Retina (tissue), 1 donor: ENCODE data around the gene ATXN1.
"Not testable (repeated sequence)": the region's sequence is repeated elsewhere in the genome, so short reads cannot be mapped to it uniquely, and the experiment has no call there.

Experiments
- DNase-seq: peaks from one replicate; pipeline ENCODE4 v3.0.0-alpha.2; 2016

The ATXN1 gene

DNA sequence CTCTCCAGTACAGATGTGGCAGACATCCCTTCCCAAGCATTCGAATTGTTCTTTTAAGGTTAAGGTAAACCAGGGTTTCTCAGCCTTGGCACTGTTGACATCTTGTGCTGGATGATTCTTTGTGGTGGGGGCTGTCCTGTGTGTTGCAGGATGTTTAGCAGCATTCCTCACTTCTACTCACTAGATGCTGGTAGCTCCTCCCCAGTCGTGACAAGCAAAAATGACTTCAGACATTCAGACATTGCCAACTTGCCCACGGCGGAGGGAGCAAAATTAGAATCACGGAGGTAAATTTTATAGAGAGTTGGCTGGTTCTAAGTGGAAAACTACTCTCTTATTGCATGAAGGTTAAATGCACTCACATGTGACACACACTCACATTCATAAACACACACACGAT lies 334.1 kb downstream of the ATXN1 start:
- no peak for DNase-seq

- DNase-seq, result no peak
Measured at GRCh38 chr6:16425881-16426615, 335.2 kb downstream of the ATXN1 start.

GRCh38 chr6:16421462-16421960 lies 339.7 kb downstream of the ATXN1 start:
- DNase-seq, result no peak

DNA sequence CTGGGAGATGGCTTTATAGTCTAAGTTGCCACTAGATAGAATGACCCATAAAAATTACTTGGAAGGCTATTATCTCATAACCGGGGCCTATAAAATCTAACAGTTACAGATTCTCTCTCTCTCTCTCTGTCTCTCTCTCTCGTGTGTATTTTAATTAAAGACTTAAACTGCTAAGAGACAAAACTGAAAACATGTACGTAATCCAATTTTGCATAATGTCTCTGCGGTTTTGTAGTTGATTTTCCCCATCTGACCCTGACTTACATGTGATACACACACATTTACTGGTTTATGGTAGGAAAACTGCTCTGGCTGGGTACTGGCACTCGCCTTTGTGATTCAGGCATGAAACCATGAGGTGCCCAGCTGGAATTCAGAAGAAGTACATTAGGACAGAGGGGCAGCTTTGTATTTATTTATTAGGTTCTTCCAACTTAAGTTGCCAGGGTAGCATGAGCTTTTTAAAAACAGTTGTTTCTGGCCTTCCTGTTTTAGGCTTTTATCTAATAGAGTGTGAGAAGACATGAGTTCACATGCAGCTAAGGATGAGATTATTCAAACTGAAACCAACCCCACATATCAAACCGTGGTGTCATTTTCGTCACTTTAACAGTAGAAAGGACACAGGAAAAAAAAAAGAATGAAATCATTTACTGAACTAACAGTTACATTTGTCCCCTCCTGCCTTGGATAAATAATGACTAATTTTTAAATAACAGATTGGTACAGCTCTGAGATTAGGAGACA lies 340.4 kb downstream of the ATXN1 start:
- no peak for DNase-seq

GRCh38 chr6:16420337-16420714 lies 340.9 kb downstream of the ATXN1 start:
- DNase-seq, result no peak

- DNase-seq, result no peak
Measured at GRCh38 chr6:16419636-16420336, 341.5 kb downstream of the ATXN1 start.

DNA sequence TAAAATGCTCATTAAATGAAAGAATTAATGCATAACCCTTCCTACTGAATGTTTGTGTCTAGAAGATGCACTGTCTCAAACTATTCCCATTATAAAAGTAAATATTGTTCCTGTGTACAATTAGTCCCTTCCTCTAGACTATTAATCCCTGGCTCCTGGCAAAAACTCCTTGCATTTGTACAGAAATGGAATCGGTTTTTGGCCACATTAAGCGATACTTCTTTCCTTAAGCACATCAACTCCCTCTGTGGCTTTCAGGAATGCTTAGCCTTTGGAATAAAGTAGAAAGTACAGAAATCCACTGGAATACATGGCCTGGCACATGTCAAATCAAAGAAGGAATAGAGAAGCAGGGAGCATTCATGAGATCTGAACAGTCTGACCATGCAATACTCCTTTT lies 343.1 kb downstream of the ATXN1 start:
- no peak for DNase-seq

DNA sequence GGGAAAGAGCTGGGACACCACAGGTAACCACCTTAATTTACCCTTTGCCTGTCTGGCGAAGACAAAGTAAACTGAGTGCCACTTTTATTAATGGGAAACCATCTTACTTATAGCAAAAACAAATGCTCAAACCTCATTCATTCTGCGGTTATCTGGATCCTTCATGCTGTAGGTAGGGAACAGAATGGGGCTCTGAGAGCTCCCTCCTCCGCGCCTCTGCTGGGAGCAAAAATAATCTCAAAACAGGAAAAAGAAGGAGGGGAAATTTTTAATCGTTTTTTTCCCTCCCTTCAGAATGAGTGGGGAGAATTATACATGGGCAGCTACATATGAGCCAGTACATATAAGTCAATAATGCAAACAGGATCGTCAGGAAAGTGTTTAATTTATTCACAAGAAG lies 345.6 kb downstream of the ATXN1 start:
- no peak for DNase-seq

GRCh38 chr6:16414205-16414604 lies 347.1 kb downstream of the ATXN1 start:
- DNase-seq, result no peak

DNA sequence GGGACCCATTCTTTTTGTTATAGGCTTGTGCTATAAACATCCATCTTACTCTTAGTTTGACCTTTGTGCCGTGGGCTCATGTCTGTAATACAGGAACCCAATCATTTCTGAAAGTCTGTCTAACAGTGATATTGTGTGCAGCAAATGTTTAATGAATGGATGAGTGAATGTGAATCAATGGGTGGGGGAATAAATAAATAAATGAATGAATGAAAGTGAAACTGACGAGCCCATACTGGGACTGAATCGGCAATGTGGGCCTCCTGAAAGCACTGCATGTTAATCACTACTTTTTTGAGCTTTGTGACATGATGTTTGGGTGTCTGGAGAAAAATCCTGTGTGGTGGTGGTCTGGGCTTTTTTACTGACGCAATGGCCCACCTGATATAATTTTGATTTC lies 347.9 kb downstream of the ATXN1 start:
- DNase-seq, result no peak

DNA sequence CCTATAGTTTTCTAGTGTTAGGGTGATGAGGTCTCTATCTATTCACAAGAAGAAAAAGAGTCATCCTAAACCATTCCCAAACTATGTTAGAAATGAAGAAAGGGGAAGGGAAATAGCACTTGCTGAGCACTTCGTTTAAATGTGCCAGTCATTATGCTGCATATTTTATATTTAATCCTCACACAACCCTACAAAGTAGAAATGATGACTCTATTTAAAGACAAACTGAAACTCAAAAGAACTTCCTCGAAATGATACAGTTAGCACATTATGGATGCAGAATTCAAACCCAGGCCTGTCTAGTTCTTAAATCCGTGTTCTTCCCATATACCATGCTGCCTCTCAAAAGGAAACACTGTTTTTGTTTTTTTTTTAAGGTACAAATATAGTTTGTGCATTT lies 348.3 kb downstream of the ATXN1 start:
- no peak for DNase-seq

DNA sequence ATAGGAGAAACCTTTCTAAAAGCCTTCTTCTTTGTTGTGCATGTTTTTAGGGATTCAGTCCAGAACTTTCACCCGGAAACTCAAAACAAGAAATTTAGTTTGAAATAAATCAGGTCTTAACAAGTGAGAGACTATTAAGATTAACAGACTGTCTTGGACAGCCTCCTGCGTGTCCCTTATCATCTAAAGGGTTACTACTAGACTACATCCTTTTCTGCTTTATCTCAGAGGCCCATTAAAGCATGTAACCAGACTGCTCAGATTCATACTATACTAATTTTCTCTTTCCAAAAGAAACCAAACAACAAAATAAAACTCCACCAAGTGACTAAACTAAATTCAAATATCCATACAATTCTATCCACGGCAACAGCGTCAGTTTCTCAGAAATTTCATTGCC lies 349.1 kb downstream of the ATXN1 start:
- no peak for DNase-seq

GRCh38 chr6:16409531-16410441 lies 351.5 kb downstream of the ATXN1 start:
- peak; percentile 64 for DNase-seq

GRCh38 chr6:16408766-16409165 lies 352.5 kb downstream of the ATXN1 start:
- no peak for DNase-seq

- DNase-seq, result no peak
Measured at GRCh38 chr6:16406966-16407365, 354.3 kb downstream of the ATXN1 start.

GRCh38 chr6:16406538-16406937 lies 354.7 kb downstream of the ATXN1 start:
- not testable (repeated sequence) for DNase-seq

GRCh38 chr6:16405375-16405774 lies 355.9 kb downstream of the ATXN1 start:
- DNase-seq, result no peak

DNA sequence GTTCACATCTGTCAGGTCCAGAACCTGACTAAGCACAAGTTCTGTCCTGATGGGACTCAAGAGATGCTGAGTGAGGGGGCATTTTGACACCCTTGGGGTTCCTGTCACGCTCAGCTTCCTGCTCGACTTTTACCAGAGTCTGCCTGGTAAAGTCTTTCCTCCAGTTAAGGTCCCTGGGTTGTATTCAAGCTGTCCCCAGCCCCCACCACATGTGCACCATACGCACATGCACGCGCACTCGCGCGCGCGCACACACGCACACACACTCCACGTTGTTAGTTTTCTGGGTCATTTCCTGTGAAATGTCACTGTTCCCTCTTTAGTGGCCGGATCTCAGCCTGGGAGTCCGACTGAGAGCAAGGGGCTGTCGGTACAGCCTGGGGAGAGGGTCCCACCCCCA lies 356.8 kb downstream of the ATXN1 start:
- no peak for DNase-seq

- no peak for DNase-seq
Measured at GRCh38 chr6:16403831-16404230, 357.4 kb downstream of the ATXN1 start.

GRCh38 chr6:16402581-16402900 lies 358.7 kb downstream of the ATXN1 start:
- no peak for DNase-seq

GRCh38 chr6:16400248-16400760 lies 361.0 kb downstream of the ATXN1 start:
- DNase-seq, result no peak

DNA sequence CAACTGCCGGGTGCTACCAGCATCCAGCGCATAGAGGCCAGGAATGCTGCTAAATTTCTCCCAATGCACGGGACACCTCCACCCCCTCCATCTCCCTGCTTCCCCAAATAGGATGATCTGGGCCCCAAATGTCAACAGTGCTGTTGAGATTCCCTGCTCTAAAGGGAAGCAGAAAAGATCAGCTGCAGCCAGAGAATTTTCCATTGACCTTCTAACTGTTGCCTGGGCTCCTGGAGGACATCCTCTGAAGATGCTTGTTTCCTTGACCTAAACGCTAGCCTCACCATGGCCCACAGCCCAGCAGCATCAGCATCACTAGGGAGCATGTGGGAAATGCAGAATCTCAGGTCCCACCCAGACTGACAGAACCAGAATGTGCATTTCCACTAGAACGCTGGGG lies 361.6 kb downstream of the ATXN1 start:
- DNase-seq, result no peak

- DNase-seq, result no peak
Measured at GRCh38 chr6:16399158-16399557, 362.1 kb downstream of the ATXN1 start.
